H1 (cell line): ENCODE data around the gene ZNF219.

Experiments
- BCL11A ChIP-seq, 2 experiments: IDR thresholded peaks; one replicate each; pipeline ENCODE4 v1.6.1; 2011; ENCODE audit warnings: low read depth in 2 of 2, low read length in 2 of 2, mild to moderate bottlenecking in 2 of 2
- BRCA1 ChIP-seq: IDR thresholded peaks from 2 replicates; pipeline ENCODE4 v1.6.1; 2012; ENCODE audit warnings: low read depth, low read length, improper control_type of control experiment
- CHD2 ChIP-seq: IDR thresholded peaks from 2 replicates; pipeline ENCODE4 v1.6.1; 2012; ENCODE audit warnings: low read length, improper control_type of control experiment
- CTCF ChIP-seq, 3 experiments: IDR thresholded peaks; 1 replicate in 2 of 3; 2 replicates in 1 of 3; pipeline versions ENCODE4 v1.5.1 to v1.6.1; 2011; ENCODE audit warnings: low read length in 3 of 3, mild to moderate bottlenecking in 3 of 3, inconsistent platforms in 2 of 3, low read depth in 1 of 3, moderate library complexity in 1 of 3; ENCODE audit not compliant: insufficient read depth in 1 of 3; ENCODE audit errors: control extremely low read depth in 1 of 3
- GTF2F1 ChIP-seq: IDR thresholded peaks from 2 replicates; pipeline ENCODE4 v1.6.1; 2012; ENCODE audit warnings: low read depth, low read length, improper control_type of control experiment, borderline replicate concordance
- HDAC6 ChIP-seq: IDR thresholded peaks from one replicate; pipeline ENCODE4 v1.7.1; 2012; ENCODE audit warnings: low read depth, mild to moderate bottlenecking, inconsistent platforms, low read length, moderate library complexity
- NRF1 ChIP-seq: IDR thresholded peaks from 2 replicates; pipeline ENCODE4 v1.6.1; 2011; ENCODE audit warnings: mild to moderate bottlenecking, low read depth, low read length, improper control_type of control experiment
- POLR2A ChIP-seq, 2 experiments: IDR thresholded peaks; 1 replicate in 1 of 2; 2 replicates in 1 of 2; pipeline ENCODE4 v1.6.1; 2011; ENCODE audit warnings: low read depth in 2 of 2, low read length in 2 of 2, mild to moderate bottlenecking in 2 of 2; ENCODE audit errors: control extremely low read depth in 1 of 2
- POLR2AphosphoS5 ChIP-seq: IDR thresholded peaks from 2 replicates; pipeline ENCODE4 v1.6.1; 2011; ENCODE audit warnings: low read depth, low read length
- RXRA ChIP-seq: IDR thresholded peaks from 2 replicates; pipeline ENCODE4 v1.6.1; 2011; ENCODE audit warnings: low read depth, mild to moderate bottlenecking, low read length, moderate library complexity; ENCODE audit not compliant: insufficient read depth
- TCF12 ChIP-seq: IDR thresholded peaks from 2 replicates; pipeline ENCODE4 v1.6.1; 2011; ENCODE audit warnings: low read depth, mild to moderate bottlenecking, low read length
- YY1 ChIP-seq: IDR thresholded peaks from 2 replicates; pipeline ENCODE4 v1.6.1; 2011; ENCODE audit warnings: low read depth, mild to moderate bottlenecking, low read length

- TF ChIP-seq CTCF (IDR thresholded peaks at IDR 0.05; ENCODE audit: control extremely low read depth in 1 of 3, insufficient read depth in 1 of 3, low read depth in 1 of 3, low read length in 3 of 3) (no peak), HDAC6 (no peak), POLR2AphosphoS5 (no peak), GTF2F1 (no peak), BRCA1 (no peak), POLR2A (IDR thresholded peaks at IDR 0.05; ENCODE audit: control extremely low read depth in 1 of 2, low read depth in 2 of 2, low read length in 2 of 2) (no peak), NRF1 (no peak), CHD2 (no peak), RXRA (no peak), BCL11A (IDR thresholded peaks at IDR 0.05; ENCODE audit: low read depth in 2 of 2, low read length in 2 of 2) (no peak), TCF12 (no peak), YY1 (no peak)
These were observed 39.6 kb downstream of the ZNF219 start for GRCh38 chr14:21058903-21059302.
